CD4-positive, alpha-beta T cell treated with Interleukin-4 for 1 hour (primary cell): Measurements from ENCODE around the gene ANKRD18A.
"Not testable (repeated sequence)": the region's sequence is repeated elsewhere in the genome, so short reads cannot be mapped to it uniquely, and the experiment has no call there.

ENCODE experiments used
- DNase-seq, 2 donors: peaks; one replicate each; pipeline ENCODE4 v3.0.0-alpha.2; 2020 to 2022

Gene ANKRD18A

DNA sequence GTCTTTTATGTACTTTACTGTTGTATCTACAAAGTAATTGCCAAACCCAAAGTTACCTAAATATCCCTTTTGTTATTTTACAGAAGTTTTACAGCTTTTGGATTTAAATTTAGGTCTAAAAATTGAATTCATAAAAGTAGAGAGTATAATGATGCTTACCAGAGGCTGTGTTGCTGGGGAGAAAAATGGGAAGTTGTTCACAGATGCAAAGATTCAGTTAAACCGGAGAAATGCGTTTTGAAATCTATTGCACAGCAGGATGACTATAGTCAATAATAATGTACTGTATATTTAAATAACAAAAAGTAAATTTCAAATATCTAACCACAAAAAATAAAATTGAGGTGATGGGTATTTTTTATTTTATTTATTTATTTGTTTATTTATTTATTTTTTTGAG is 2.6 kb upstream of the ANKRD18A start:
- DNase-seq: no peak

- peak in 1 of 2 donors; percentile 4 for DNase-seq
Measured at GRCh38 chr9:38622288-38622674, 1.9 kb upstream of the ANKRD18A start.

DNA sequence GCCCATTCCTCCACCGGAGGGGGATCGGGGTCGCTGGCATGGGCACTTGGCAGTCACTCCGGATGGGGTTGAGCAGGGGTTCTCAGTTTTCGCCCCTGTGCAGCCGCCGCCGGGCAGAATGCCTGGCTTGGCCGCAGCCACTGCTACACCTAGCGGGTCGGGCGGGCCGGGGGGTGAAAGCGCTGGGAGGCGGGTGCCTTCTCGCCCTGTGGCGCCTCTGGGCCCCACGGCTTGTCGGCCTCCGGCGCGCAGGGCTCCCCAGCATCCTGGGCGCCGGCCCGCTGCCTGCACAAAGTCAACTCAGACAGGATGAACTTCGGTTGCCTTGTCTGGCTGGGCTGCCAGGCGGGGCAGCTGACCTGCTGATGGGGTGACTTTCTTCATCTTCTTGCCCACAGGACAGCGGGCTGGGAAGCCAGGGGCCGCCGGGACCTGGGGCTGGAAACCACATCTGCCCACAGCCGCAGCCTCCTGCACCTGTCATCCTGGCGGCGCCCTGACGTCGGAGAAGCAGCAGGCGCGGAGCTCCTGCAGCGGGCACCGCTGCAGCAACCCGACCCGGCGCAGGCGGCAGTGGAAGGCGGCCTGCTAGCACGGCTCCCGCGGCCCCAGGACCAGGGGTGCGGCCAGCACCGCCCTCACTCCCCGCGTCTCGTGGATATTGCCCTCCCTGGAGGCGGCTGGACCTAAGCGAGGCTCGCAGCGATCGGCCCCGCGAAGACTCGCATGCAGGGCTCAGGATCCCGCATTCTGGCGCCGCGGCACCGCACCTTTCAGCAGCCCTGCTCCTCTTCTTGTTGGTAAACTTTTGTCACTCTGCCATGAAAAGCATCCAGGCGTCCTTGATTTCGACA is 1.3 kb upstream of the ANKRD18A start:
- peak in 1 of 2 donors; percentile 37 for DNase-seq

GRCh38 chr9:38619556-38620447 is 594 bp downstream of the ANKRD18A start:
- peak in 1 of 2 donors; percentile 13 for DNase-seq

GRCh38 chr9:38598029-38598745 is 22.2 kb downstream of the ANKRD18A start:
- not testable (repeated sequence) for DNase-seq

DNA sequence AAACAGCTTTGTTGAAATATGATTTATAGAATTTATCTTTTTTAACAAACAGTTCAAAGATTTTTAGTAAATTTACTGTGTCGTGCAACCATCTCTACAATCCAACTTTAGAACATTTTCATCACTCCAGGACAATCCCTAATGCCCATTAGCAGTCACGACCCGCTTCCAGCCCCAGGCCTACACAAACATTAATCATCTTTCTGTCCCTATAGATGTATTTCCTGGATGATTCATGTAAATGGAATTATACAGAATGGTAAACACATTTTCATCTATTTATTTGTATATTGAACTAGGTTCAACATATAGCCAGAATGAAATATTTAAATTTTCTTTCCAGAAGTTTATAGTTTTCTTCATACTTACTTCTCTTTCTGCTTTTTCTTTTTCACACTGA is 25.3 kb downstream of the ANKRD18A start:
- not testable (repeated sequence) for DNase-seq

DNA sequence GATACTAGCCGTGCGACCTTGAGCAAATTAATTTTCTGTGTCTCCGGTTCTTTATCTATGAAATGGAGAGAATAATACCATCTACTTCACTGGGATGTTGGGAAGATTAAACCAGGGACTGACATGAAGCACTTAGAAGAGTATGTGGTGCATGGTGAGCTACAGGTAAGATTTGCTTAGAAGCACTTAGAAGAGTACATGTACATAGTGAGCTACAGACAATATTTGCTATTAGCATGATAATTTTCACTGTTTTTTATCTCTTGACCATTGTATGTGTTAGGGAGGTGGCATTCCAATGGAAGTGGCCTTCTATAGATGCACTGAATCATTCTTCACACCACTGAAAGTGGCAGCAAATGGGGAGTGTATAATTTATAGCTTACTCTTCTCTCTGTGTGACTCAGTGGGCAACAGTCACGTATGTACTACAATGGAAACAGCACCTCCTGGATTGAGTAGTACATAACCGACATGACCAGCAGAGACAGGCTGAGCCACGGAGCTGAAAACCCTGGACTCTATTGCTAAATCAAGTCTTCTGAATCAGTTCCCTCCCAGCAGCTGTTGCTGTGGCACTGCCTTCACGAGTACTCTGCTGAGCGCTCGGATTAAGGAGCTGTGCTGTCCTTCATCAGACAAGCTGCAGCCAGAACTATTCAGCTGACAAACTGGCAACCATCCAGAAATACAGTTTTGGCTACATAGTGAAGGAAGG is 28.9 kb downstream of the ANKRD18A start:
- not testable (repeated sequence) for DNase-seq

DNA sequence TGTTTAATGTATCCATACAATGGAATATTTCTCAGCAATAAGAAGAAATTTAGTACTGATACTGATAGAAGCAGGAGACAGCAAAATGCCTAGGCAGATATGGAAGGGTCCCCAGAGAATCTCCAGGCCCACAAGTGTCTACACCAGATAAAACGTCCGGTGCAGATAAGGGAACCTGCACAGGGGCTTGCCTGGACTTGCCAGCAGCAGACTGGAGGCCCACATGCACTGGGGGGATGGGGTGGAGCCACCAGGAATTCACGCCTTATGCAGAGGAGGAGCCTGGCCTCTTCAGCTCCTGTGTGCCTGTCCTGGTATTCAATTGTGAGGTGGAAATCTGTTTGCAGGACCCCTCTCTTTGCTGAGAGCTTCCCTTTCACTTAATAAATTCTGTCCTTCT is 36.6 kb downstream of the ANKRD18A start:
- DNase-seq: not testable (repeated sequence)

GRCh38 chr9:38580112-38580511 is 40.3 kb downstream of the ANKRD18A start:
- DNase-seq: not testable (repeated sequence)

- DNase-seq: peak in 1 of 2 donors; percentile 2
Measured at GRCh38 chr9:38576181-38576580, 44.2 kb downstream of the ANKRD18A start.

GRCh38 chr9:38566048-38566447 is 54.3 kb downstream of the ANKRD18A start:
- not testable (repeated sequence) for DNase-seq

- DNase-seq: not testable (repeated sequence)
Measured at GRCh38 chr9:38565178-38565577, 55.2 kb downstream of the ANKRD18A start.

DNA sequence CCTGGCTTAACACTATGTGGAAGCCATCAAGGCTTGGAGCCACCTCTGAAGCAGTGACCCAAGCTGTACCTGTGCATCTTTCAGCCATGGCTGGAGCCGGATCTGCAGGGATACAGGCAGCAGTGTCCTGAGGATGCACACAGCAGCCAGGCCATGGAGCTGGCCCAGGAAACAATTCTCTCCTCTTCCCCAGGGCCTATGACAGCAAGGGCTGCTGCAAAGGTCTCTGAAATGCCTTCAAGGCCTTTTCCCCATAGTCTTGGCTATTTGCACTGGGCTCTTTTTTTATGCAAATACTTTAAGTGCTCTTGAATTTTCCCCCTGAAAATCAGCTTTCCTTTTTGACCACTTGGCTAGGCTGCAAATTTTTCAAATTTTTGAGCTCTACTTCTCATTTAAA is 56.5 kb downstream of the ANKRD18A start:
- not testable (repeated sequence) for DNase-seq

GRCh38 chr9:38561134-38561533 is 59.3 kb downstream of the ANKRD18A start:
- not testable (repeated sequence) for DNase-seq

GRCh38 chr9:38559172-38559571 is 61.2 kb downstream of the ANKRD18A start:
- DNase-seq: not testable (repeated sequence)

DNA sequence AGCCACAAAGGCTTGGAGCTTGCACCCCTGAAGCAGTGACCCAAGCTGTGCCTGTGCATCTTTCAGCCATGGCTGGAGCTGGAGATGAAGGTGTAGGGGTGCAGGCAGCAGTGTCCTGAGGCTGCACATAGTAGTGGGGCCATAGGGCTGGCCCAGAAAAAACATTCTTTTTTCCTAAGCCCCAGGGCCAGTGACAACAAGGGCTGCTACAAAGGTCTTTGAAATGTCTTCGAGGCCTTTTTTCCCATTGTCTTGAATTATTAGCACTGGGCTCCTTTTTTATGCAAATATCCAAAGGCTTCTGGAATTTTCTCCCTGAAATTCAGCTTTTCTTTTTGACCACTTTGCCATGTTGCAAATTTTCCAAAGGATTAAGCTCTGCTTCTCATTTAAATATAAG is 62.6 kb downstream of the ANKRD18A start:
- not testable (repeated sequence) for DNase-seq

GRCh38 chr9:38554966-38555365 is 65.4 kb downstream of the ANKRD18A start:
- DNase-seq: not testable (repeated sequence)

DNA sequence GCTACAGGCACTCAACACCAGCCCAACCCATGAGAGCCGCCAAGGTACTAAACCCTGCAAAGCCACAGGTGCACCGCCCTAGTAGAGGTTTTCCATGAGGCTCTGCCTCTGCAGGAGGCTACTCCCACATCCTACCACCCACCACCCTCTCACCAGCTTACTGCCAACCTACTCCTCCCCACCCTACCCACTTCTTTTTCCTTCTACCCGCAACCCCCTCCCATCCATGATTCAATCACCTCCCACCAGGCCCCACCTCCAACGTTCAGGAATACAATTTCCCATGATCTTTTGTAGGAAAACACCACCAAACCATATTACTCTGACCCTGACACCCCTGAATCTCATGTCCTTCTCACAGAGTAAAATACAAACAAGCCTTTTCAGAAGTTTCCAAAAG is 67.4 kb downstream of the ANKRD18A start:
- not testable (repeated sequence) for DNase-seq

DNA sequence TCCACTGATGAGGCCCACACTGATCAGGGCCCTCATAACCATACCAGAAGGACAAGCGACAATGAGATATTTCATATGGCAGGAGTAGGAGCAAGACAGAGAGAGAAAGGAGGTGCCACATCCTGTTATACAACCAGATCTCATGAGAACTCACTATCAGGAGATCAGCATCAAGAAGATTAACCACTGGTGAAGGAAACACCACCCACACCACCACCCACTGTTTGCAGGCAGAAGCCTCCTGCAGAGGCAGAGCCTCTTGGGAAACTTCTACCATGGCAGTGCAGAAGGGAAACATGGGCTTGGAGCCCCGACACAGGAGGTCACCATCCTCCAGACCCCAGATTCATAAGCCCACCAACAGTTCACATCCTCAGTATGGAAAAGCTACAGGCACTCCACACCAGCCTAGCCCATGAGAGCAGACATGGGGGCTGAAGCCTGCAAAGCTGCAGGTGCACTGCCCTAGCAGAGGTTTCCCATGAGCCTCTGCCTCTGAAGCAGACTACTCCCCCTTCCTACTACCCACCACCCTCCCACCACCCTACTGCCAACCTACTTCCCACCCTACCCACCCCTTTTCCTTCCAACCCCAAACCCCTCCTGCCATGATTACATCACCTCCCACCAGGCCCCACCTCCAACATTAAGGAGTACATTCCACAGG is 73.8 kb downstream of the ANKRD18A start:
- DNase-seq: peak in 1 of 2 donors; percentile 58

- not testable (repeated sequence) for DNase-seq
Measured at GRCh38 chr9:38540535-38540934, 79.9 kb downstream of the ANKRD18A start.

DNA sequence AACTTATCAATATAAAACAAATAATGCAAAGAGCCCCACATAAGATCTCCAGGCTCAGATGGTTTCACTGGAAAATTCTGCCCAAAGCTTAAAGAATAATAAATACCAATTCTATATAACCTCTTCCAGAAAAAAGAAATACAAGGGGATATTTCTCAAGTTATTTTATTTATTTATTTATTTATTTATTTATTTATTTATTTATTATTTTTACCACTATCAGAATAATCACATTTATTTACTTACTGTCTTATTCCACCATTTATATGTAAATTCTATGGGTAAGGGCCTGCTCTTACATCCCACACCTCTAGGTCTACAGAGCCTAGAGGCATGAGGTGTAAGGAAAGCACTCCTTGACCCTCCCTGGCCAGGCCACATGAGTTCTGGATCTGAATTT is 91.1 kb downstream of the ANKRD18A start:
- no peak for DNase-seq

- DNase-seq: no peak
Measured at GRCh38 chr9:38527503-38527902, 92.9 kb downstream of the ANKRD18A start.
